ENCODE measurements around the gene PRKACA. TPM values are rescaled to one million over a fixed set of nuclear protein-coding genes. Genes with fewer than 3 reads are reported as not detected.

PRKACA gene
- total and polyA plus RNA-seq, 2 donors (not counting 3 experiments of a cell fraction or from before 2014, with no cell fraction given) = 44.2 to 97.5 TPM

DNA sequence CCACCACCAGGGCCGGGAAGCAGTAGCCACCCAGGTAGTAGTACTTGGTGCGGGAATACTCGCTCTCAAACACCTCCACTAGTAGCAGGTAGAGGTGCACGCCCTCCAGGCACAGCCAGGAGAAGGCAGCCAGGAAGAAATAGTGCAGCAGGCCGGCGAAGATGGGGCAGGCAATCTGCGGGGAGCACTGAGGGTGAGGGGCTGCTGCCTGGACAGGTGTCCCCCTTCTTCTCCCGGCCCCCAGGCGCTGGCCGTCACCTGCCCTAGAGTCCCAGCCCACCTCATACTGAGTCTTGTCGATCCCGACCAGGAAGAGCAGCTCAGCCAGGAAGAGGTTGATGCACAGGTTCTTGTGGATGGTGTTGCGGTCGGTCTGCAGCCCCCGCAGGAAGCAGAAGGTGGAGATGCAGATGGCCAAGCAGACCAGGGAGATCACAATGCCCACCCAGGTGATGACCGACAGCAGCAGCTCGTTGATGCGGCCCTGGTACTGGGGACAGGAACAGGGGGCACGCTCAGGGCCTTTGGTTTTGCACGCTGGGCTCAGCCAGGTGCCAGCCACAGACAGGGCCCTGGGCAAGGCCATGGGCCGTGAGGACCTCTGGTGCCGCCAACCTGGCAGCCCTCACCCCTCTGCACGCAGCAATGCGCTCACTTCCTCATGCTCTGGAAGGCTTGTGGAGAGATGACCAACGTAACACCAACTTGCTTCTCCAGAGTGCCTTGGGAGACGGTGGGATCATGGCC, 39.6 kb upstream of the PRKACA start:
- Histone ChIP-seq H3K9ac (replicated peaks; ENCODE audit: extremely low read depth, insufficient read depth, low read length) (no peak overlapping the region), H3K9me3 (replicated peaks; ENCODE audit: control insufficient read depth, insufficient read depth, low read length) (no peaks in the 10 kb centered on the region), H3K79me2 (ENCODE audit: control insufficient read depth, insufficient read depth, low read length) (no peaks in the 10 kb centered on the region), H3K9me1 (replicated peaks; ENCODE audit: control insufficient read depth, extremely low read depth, insufficient read depth, low read length) (no peaks in the 10 kb centered on the region), H3K4me3 (replicated peaks in 1 of 3; ENCODE audit: insufficient read depth in 1 of 3, low read depth in 1 of 3, low read length in 3 of 3) (no peak overlapping the region), H4K20me1 (replicated peaks; ENCODE audit: control insufficient read depth, extremely low read depth, insufficient read depth, low read length) (no peaks in the 10 kb centered on the region), H3K4me1 (ENCODE audit: control insufficient read depth, extremely low read depth, insufficient read depth, low read length) (no peaks in the 10 kb centered on the region), H2AFZ (ENCODE audit: low read depth, low read length) (no peak overlapping the region), H3K27ac (ENCODE audit: insufficient read depth, low read depth, low read length) (no peak overlapping the region), H3K36me3 (ENCODE audit: control insufficient read depth in 2 of 2, extremely low read depth in 1 of 2, insufficient read depth in 2 of 2, low read length in 2 of 2) (peaks cover 2 to 18% of the 10 kb centered on the region in 2 experiments), H3K4me2 (ENCODE audit: insufficient read depth, low read length) (no peak overlapping the region), H3K27me3 (ENCODE audit: control insufficient read depth in 2 of 2, insufficient read depth in 2 of 2, low read length in 2 of 2) (no peaks in the 10 kb centered on the region)
- TF ChIP-seq POLR2AphosphoS5 (IDR thresholded peaks at IDR 0.05; ENCODE audit: insufficient read depth, low read depth, low read length) (no peak), GATA2 (IDR thresholded peaks at IDR 0.05; ENCODE audit: insufficient read depth, insufficient read length, low read depth, low read length) (no peak), MYC (IDR thresholded peaks at IDR 0.05; ENCODE audit: low read depth, low read length) (no peak), FOS (IDR thresholded peaks at IDR 0.05; ENCODE audit: borderline replicate concordance, insufficient read depth, low read length) (no peak)
- TF ChIP-seq, protein P1, sequence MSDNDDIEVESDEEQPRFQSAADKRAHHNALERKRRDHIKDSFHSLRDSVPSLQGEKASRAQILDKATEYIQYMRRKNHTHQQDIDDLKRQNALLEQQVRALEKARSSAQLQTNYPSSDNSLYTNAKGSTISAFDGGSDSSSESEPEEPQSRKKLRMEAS (IDR thresholded peaks at IDR 0.05; ENCODE audit: insufficient read depth, insufficient read length) = no peak
- TF ChIP-seq, protein P2, sequence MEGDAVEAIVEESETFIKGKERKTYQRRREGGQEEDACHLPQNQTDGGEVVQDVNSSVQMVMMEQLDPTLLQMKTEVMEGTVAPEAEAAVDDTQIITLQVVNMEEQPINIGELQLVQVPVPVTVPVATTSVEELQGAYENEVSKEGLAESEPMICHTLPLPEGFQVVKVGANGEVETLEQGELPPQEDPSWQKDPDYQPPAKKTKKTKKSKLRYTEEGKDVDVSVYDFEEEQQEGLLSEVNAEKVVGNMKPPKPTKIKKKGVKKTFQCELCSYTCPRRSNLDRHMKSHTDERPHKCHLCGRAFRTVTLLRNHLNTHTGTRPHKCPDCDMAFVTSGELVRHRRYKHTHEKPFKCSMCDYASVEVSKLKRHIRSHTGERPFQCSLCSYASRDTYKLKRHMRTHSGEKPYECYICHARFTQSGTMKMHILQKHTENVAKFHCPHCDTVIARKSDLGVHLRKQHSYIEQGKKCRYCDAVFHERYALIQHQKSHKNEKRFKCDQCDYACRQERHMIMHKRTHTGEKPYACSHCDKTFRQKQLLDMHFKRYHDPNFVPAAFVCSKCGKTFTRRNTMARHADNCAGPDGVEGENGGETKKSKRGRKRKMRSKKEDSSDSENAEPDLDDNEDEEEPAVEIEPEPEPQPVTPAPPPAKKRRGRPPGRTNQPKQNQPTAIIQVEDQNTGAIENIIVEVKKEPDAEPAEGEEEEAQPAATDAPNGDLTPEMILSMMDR (IDR thresholded peaks at IDR 0.05; ENCODE audit: extremely low read depth in 1 of 2, insufficient read depth in 1 of 2, low read depth in 1 of 2, low read length in 2 of 2) = no peak
- DNase-seq (ENCODE audit: low read depth, low spot score) = no peak
- ChIA-PET POLR2A (no interaction called here), CTCF (no interaction called here)
- FAIRE-seq = no peak
- BruUV-seq (replicated peaks) = no TSS peak
- dilution Hi-C loops (cut with MboI; ENCODE audit: extremely low pct_ligation_motif_present, low sequenced_read_pairs) (no loop called here), intact Hi-C loops (cut with micrococcal nuclease) (no loop called here)

All from endothelial cell of umbilical vein (primary cell).